HUES6 (cell line): Measurements from ENCODE around the gene IRF2BPL.

Source experiments
- H3K27ac ChIP-seq: 2 replicates; pipeline ENCODE4 v1.7.0; 2013; ENCODE audit warnings: low read depth, mild to moderate bottlenecking, low read length, inconsistent platforms
- H3K27me3 ChIP-seq: 2 replicates; pipeline ENCODE4 v1.6.1; 2013; ENCODE audit warnings: low read length; ENCODE audit not compliant: control insufficient read depth, insufficient read depth
- H3K36me3 ChIP-seq: 2 replicates; pipeline ENCODE4 v1.6.1; 2013; ENCODE audit warnings: low read length; ENCODE audit not compliant: control insufficient read depth, insufficient read depth
- H3K4me1 ChIP-seq: 2 replicates; pipeline ENCODE4 v1.6.1; 2013; ENCODE audit warnings: low read length; ENCODE audit not compliant: control insufficient read depth, insufficient read depth
- H3K4me3 ChIP-seq: 2 replicates; pipeline ENCODE4 v1.5.1; 2013; ENCODE audit warnings: low read depth, low read length
- H3K9ac ChIP-seq: one replicate; pipeline ENCODE4 v1.6.1; 2013; ENCODE audit warnings: mild to moderate bottlenecking, low read length
- H3K9me3 ChIP-seq: 2 replicates; pipeline ENCODE4 v1.6.1; 2013; ENCODE audit warnings: low read depth, low read length; ENCODE audit not compliant: control insufficient read depth, insufficient read depth

The IRF2BPL gene

DNA sequence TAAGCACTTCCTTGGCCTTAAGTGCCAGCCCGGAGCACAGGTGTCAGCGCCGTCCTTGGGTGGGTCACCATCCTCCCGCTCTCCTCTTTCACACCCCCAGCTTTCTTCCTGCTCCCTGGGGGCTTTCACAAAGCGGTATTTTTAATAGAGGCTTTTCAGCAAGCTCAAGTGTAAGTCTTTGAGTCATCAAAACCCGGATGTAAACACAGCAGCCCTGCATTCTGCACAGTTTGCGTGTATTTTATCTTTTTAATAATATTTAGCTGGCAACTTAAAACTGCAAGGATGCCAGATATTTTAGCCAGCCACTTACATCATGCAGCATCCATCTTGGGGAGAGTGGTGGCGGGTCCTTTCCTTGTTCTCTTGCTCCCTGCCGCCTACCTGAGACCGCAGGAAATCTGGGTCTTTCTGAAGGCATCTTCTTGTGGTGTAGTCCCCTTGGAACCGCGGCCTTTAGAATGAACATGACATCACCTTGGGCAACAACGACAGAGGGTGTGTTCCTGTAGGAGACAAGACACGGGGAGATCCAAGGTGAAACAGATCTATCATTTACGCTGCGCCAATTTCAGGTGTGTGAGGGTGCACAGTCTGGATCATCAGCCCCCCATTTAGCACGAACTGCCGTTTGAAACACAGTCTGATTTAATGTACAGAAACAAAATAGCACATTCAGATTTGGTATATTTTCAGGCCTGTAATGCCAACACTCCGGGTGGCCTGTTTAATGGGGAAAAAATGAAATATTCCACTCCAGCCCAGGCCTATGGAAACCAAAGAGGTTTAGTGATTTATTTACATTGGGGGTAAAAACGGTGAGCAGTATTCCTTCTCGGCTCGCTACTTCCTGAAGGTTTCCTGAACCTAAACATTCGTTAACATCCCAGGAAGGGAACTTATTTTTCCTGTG lies 12.5 kb upstream of the IRF2BPL start:
- H3K4me1 ChIP-seq: peaks cover 83% of the 10 kb centered on the region
- peak overlapping the region; percentile 49 for H3K4me3 ChIP-seq
- no peaks in the 10 kb centered on the region for H3K27me3 ChIP-seq
- H3K9me3 ChIP-seq: no peaks in the 10 kb centered on the region
- H3K27ac ChIP-seq: no peak overlapping the region; the same call in 1 of the 2 replicates
- H3K9ac ChIP-seq: peak overlapping the region; percentile 8
- H3K36me3 ChIP-seq: no peaks in the 10 kb centered on the region

GRCh38 chr14:77040059-77040740 lies 11.7 kb upstream of the IRF2BPL start:
- Histone ChIP-seq H3K27me3 (no peaks in the 10 kb centered on the region), H3K9ac (peak overlapping the region; percentile 8), H3K9me3 (no peaks in the 10 kb centered on the region), H3K36me3 (no peaks in the 10 kb centered on the region), H3K4me1 (peaks cover 80% of the 10 kb centered on the region), H3K27ac (no peak overlapping the region), H3K4me3 (peak overlapping the region; percentile 49)

- Histone ChIP-seq H3K27ac (no peak overlapping the region), H3K4me1 (peaks cover 75% of the 10 kb centered on the region), H3K9ac (no peak overlapping the region), H3K36me3 (no peaks in the 10 kb centered on the region), H3K9me3 (no peaks in the 10 kb centered on the region), H3K27me3 (no peaks in the 10 kb centered on the region), H3K4me3 (peak overlapping the region; percentile 49)
Observed at GRCh38 chr14:77039285-77040058, 11.0 kb upstream of the IRF2BPL start.

- Histone ChIP-seq H3K27ac (no peak overlapping the region), H3K36me3 (no peaks in the 10 kb centered on the region), H3K4me1 (peaks cover 69% of the 10 kb centered on the region), H3K27me3 (no peaks in the 10 kb centered on the region), H3K9me3 (no peaks in the 10 kb centered on the region), H3K9ac (no peak overlapping the region), H3K4me3 (peak overlapping the region; percentile 28; the same call in 1 of the 2 replicates)
Observed at GRCh38 chr14:77037938-77038568, 9.5 kb upstream of the IRF2BPL start.

DNA sequence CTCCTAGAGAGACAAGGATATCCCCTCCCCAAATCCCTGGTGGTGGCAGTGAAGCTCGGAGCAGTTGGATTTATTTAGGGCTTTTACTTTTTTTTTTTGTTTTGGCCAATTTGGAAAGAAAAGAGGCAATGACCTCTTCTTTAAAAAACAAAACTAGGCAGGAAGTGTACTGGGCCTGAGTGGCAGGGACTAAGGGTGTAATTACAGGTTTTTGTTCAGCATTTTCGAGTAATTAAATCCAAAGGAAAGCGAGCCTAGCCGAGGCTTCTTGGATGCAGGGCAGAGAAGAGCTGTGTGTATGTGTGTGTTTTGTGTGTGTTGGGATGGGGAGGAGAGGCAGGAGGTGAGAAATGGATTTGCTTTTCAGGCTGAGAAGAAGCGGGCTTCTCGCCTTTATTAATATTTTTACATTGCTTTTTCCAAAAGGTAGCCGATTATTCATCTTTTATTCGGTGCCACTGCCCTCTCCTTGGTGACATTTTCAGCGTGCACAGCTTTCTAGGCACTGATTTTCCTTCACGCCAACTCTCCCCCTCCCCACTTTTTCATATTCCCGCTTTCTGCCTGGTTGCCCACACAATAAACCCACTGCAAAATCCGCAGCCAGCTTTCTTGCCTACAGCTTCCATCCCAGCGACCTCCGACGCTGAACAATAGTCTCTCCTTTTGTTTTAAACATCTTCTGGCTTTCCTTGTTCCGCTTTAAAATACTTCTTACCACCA lies 8.9 kb upstream of the IRF2BPL start:
- Histone ChIP-seq H3K4me1 (peaks cover 70% of the 10 kb centered on the region), H3K36me3 (no peaks in the 10 kb centered on the region), H3K27me3 (no peaks in the 10 kb centered on the region), H3K9ac (no peak overlapping the region), H3K9me3 (no peaks in the 10 kb centered on the region), H3K4me3 (peak overlapping the region; percentile 28; the same call in 1 of the 2 replicates), H3K27ac (no peak overlapping the region)

- Histone ChIP-seq H3K27me3 (no peaks in the 10 kb centered on the region), H3K9me3 (no peaks in the 10 kb centered on the region), H3K4me1 (peaks cover 70% of the 10 kb centered on the region), H3K27ac (no peak overlapping the region), H3K36me3 (no peaks in the 10 kb centered on the region), H3K4me3 (no peak overlapping the region), H3K9ac (no peak overlapping the region)
Observed at GRCh38 chr14:77036484-77037214, 8.1 kb upstream of the IRF2BPL start.

DNA sequence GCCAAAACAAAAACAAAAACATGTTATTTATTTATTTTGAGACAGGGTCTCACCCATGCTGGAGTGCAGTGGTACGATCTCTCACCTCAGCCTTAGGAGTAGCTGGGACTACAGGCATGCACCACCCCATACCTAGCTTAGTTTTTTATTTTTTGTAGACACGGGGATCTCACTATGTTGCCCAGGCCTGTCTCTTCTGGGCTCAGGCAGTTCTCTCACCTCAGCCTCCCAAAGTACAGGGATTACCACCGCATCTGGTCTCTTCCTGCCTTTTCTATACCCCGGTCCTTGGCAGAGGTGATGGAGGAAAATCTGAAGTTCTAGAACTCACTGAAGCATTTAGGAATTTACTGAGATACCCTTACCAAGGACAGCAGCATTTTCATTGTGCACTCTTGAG lies 6.8 kb upstream of the IRF2BPL start:
- Histone ChIP-seq H3K36me3 (no peaks in the 10 kb centered on the region), H3K27me3 (no peaks in the 10 kb centered on the region), H3K4me3 (no peak overlapping the region), H3K4me1 (peaks cover 64% of the 10 kb centered on the region), H3K27ac (no peak overlapping the region), H3K9me3 (no peaks in the 10 kb centered on the region), H3K9ac (no peak overlapping the region)

- Histone ChIP-seq H3K4me3 (peak overlapping the region; percentile 57), H3K9me3 (no peaks in the 10 kb centered on the region), H3K36me3 (no peaks in the 10 kb centered on the region), H3K27ac (peak overlapping the region; percentile 92), H3K9ac (peak overlapping the region; percentile 94), H3K4me1 (peaks cover 59% of the 10 kb centered on the region), H3K27me3 (no peaks in the 10 kb centered on the region)
Observed at GRCh38 chr14:77033622-77034589, 5.4 kb upstream of the IRF2BPL start.
